ENCODE results near the gene FEZF1. TPM values are rescaled to one million over a fixed set of nuclear protein-coding genes. Genes with fewer than 3 reads are reported as not detected.
A peak's percentile ranks its signal among the peaks of the same experiment; 100 is the strongest.

FEZF1 gene
- total RNA-seq, 2 donors from 2014 or later: not detected

DNA sequence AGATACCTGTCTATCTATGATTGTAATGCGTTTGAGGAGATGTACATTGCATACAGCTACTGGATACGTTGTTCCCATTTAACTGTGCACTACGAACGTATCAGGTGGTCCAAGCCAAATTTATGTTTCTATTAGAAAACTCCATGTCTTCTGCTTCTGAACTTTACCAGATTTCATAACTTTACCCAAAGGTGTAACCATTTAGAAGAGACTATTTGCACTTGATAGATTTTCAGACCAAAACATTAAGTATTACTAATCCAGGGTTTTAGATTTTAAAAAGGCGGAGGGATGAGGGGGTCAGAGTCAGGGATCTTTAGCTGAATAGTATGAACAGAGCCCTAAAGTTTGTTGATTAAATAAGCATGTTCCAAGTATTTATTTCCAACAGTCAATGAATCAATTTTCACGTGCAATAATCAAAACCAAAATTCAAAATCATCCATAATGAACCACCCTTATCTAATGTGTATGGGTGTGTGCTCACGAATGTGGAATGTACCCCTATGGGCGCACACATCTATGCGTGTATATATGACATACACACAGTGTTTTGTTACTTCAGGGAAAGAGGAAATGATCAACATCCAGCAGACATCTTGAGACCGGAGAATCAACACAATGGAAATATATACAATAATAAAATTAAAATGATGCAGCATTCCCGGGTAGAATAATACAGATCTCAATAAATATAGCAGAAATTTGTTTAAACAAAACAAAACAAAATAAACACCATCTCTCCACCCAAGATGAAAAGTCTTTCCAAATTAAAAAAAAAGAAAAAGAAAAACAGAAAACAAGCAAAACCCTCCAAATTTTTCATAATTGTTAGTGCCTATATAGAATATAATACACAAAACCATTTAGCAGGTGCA lies 3.4 kb downstream of the FEZF1 start:
- H3K27ac ChIP-seq: no peak overlapping the region
- intact Hi-C loops (cut with DNase I): no loop called here
- ATAC-seq (no peak), DNase-seq (no peak)
- H3K27me3 ChIP-seq: peaks cover 0 to 55% of the 10 kb centered on the region in 2 donors
- H3K4me3 ChIP-seq: no peak overlapping the region
- no peak for TF ChIP-seq POLR2A (IDR thresholded peaks at IDR 0.05)
- TF ChIP-seq, protein P1, sequence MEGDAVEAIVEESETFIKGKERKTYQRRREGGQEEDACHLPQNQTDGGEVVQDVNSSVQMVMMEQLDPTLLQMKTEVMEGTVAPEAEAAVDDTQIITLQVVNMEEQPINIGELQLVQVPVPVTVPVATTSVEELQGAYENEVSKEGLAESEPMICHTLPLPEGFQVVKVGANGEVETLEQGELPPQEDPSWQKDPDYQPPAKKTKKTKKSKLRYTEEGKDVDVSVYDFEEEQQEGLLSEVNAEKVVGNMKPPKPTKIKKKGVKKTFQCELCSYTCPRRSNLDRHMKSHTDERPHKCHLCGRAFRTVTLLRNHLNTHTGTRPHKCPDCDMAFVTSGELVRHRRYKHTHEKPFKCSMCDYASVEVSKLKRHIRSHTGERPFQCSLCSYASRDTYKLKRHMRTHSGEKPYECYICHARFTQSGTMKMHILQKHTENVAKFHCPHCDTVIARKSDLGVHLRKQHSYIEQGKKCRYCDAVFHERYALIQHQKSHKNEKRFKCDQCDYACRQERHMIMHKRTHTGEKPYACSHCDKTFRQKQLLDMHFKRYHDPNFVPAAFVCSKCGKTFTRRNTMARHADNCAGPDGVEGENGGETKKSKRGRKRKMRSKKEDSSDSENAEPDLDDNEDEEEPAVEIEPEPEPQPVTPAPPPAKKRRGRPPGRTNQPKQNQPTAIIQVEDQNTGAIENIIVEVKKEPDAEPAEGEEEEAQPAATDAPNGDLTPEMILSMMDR (IDR thresholded peaks at IDR 0.05): no peak
- H3K9me3 ChIP-seq: no peaks in the 10 kb centered on the region
- WGBS, 2 donors: 20 to 29% methylated on average over 11 of the region's 11 CpGs
- peaks cover 42% of the 10 kb centered on the region for H3K4me1 ChIP-seq
- H3K36me3 ChIP-seq (replicated peaks in 1 of 2; ENCODE audit: insufficient read depth in 1 of 2, low read depth in 2 of 2): no peaks in the 10 kb centered on the region

DNA sequence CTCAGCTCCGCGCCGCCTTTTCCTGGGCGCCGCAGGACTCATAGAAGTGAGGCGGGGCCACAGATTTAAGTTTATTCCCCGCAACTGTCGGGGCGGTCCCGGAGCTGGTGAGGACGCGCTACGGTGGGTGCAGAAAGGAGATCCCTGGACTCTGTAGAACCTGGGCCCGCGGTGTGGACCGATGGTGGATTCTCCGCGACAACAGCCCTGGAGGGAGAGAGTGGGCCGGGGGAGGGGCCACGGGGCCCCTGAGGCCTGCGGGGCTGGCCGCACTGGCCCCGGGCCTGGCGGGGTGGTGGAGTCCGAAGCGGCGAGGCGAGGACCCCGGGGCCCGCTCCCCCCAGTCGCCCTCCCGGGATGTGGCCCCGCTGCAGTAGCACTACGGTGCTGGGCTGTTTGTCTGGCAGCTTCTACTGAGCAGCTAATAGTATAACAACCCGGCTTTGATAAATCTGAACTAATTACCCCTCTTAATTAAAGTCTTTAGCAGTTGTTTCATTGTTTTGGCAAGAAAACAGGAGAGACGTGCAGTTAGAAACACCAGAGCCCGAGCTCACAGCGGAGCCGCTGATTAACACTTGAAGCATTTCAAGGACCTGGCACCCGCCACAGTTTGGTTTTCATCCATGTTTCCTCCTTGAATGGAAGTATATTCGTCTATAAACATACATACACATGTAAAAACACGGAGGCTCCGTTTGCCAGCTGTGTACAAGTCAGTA lies 4.2 kb downstream of the FEZF1 start:
- DNase-seq (peak in 1 of 4 donors; percentile 26), ATAC-seq (no peak)
- TF ChIP-seq POLR2A (IDR thresholded peaks at IDR 0.05): no peak
- TF ChIP-seq, protein P1 (IDR thresholded peaks at IDR 0.05): no peak
- Histone ChIP-seq H3K4me1 (peaks cover 33% of the 10 kb centered on the region), H3K27me3 (peaks cover 0 to 46% of the 10 kb centered on the region in 2 donors), H3K9me3 (no peaks in the 10 kb centered on the region), H3K4me3 (no peak overlapping the region), H3K36me3 (replicated peaks in 1 of 2; ENCODE audit: insufficient read depth in 1 of 2, low read depth in 2 of 2) (no peaks in the 10 kb centered on the region), H3K27ac (no peak overlapping the region)
- intact Hi-C loops (cut with DNase I): no loop called here
- 5 to 11% methylated on average over 18 to 38 of the region's 43 CpGs for WGBS, 2 donors

DNA sequence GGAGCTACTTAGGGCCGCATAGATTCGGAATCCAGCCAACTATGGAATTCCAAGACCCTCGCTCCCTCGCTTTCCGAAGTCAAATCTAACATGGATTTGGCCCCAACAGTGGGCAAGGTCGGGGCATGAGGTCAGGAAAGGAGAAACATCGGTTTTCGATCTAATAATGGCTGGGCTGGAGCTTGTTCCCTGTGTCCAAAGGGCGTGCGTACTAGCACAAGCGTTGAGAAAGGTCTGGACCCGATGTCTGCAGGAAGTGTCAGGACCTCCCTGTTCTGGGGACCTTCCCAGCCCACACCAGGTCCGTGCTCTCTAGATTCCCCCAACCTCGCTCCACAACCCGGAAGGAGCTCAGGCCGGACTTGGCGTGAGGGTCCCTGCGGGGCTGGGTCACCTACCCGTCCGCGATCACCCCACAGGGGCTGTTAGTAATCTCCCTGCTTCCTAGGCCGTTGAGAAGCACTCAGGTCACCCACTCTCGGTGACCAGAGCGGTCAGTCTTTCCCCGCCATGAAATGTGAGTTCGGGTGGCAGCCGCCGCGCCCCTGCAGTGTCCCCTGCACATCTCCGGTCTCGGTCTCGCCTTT lies 4.8 kb downstream of the FEZF1 start:
- Histone ChIP-seq H3K9me3 (no peaks in the 10 kb centered on the region), H3K4me1 (peaks cover 27% of the 10 kb centered on the region), H3K27ac (no peak overlapping the region), H3K27me3 (peaks cover 0 to 42% of the 10 kb centered on the region in 2 donors), H3K4me3 (no peak overlapping the region), H3K36me3 (replicated peaks in 1 of 2; ENCODE audit: insufficient read depth in 1 of 2, low read depth in 2 of 2) (no peaks in the 10 kb centered on the region)
- DNase-seq: no peak
- WGBS, 2 donors: 9 to 14% methylated on average over 16 to 32 of the region's 32 CpGs
- no peak for ATAC-seq
- intact Hi-C loops (cut with DNase I): no loop called here
- no peak for TF ChIP-seq POLR2A (IDR thresholded peaks at IDR 0.05)
- TF ChIP-seq, protein P1 (IDR thresholded peaks at IDR 0.05): no peak

DNA sequence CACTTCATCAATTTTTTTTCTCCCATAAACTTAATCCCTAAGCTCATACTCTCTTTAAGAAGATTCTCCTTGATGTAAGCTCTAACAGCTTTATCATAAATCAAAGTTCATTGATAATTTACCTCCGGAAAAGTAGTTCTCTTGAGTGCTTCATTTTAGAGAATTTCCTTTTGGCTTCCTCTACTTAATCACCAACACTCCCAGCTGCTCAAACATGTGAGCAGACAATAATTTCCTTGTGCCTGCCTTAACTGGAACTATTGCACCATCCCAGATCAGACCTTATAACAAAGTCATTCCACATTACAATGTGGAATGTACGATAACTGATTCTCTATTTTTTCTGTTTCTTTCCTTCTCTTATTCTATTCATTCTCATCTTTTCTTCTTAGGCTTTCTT lies 5.9 kb downstream of the FEZF1 start:
- WGBS, 2 donors: 52 to 58% methylated on average over 2 of the region's 2 CpGs
- H3K27ac ChIP-seq: no peak overlapping the region
- H3K36me3 ChIP-seq (replicated peaks in 1 of 2; ENCODE audit: insufficient read depth in 1 of 2, low read depth in 2 of 2): no peaks in the 10 kb centered on the region
- peaks cover 16% of the 10 kb centered on the region for H3K4me1 ChIP-seq
- intact Hi-C loops (cut with DNase I): no loop called here
- H3K27me3 ChIP-seq: peaks cover 0 to 37% of the 10 kb centered on the region in 2 donors
- ATAC-seq: no peak
- no peaks in the 10 kb centered on the region for H3K9me3 ChIP-seq
- H3K4me3 ChIP-seq: no peak overlapping the region
- no peak for TF ChIP-seq POLR2A (IDR thresholded peaks at IDR 0.05)
- TF ChIP-seq, protein P1 (IDR thresholded peaks at IDR 0.05): no peak
- DNase-seq: no peak
